Brain pericyte (primary cell): ENCODE data around the gene EHMT1.
A peak's percentile ranks its signal among the peaks of the same experiment; 100 is the strongest.

Source experiments
- DNase-seq: peaks from one replicate; pipeline ENCODE4 v3.0.0-alpha.2; 2012; ENCODE audit warnings: low read depth, low spot score

EHMT1 gene

GRCh38 chr9:137738703-137739102 lies 119.9 kb downstream of the EHMT1 start:
- no peak for DNase-seq

- no peak for DNase-seq
Observed at GRCh38 chr9:137739371-137740309, 120.8 kb downstream of the EHMT1 start.

- DNase-seq: peak; percentile 77
Observed at GRCh38 chr9:137740312-137740711, 121.5 kb downstream of the EHMT1 start.

- DNase-seq: no peak
Observed at GRCh38 chr9:137741330-137741729, 122.5 kb downstream of the EHMT1 start.

- DNase-seq: no peak
Observed at GRCh38 chr9:137742698-137743097, 123.9 kb downstream of the EHMT1 start.

GRCh38 chr9:137743695-137744094 lies 124.9 kb downstream of the EHMT1 start:
- no peak for DNase-seq

GRCh38 chr9:137744632-137745183 lies 125.9 kb downstream of the EHMT1 start:
- no peak for DNase-seq

- DNase-seq: no peak
Observed at GRCh38 chr9:137745541-137745991, 126.8 kb downstream of the EHMT1 start.

GRCh38 chr9:137748311-137748710 lies 129.5 kb downstream of the EHMT1 start:
- no peak for DNase-seq

GRCh38 chr9:137748741-137749140 lies 129.9 kb downstream of the EHMT1 start:
- no peak for DNase-seq

- no peak for DNase-seq
Observed at GRCh38 chr9:137749511-137749910, 130.7 kb downstream of the EHMT1 start.

- no peak for DNase-seq
Observed at GRCh38 chr9:137750007-137750406, 131.2 kb downstream of the EHMT1 start.

GRCh38 chr9:137750566-137750965 lies 131.8 kb downstream of the EHMT1 start:
- no peak for DNase-seq

GRCh38 chr9:137751616-137752015 lies 132.8 kb downstream of the EHMT1 start:
- DNase-seq: no peak

- DNase-seq: no peak
Observed at GRCh38 chr9:137752426-137752825, 133.6 kb downstream of the EHMT1 start.

GRCh38 chr9:137753192-137753765 lies 134.5 kb downstream of the EHMT1 start:
- DNase-seq: no peak

GRCh38 chr9:137755261-137755927 lies 136.6 kb downstream of the EHMT1 start:
- no peak for DNase-seq

GRCh38 chr9:137756045-137756744 lies 137.4 kb downstream of the EHMT1 start:
- DNase-seq: no peak

- DNase-seq: no peak
Observed at GRCh38 chr9:137757139-137757538, 138.3 kb downstream of the EHMT1 start.

GRCh38 chr9:137757613-137758029 lies 138.8 kb downstream of the EHMT1 start:
- DNase-seq: no peak

GRCh38 chr9:137758067-137758466 lies 139.3 kb downstream of the EHMT1 start:
- no peak for DNase-seq
